HG03571 (cell line): Measurements from ENCODE around the gene DOCK3.
"Not testable (repeated sequence)": the region's sequence is repeated elsewhere in the genome, so short reads cannot be mapped to it uniquely, and the experiment has no call there.

Experiments
- ATAC-seq: cut with Tn5 transposase; IDR thresholded peaks from one replicate; pipeline ENCODE4 v1.9.1; 2021; ENCODE audit not compliant: unreplicated experiment

The DOCK3 gene

DNA sequence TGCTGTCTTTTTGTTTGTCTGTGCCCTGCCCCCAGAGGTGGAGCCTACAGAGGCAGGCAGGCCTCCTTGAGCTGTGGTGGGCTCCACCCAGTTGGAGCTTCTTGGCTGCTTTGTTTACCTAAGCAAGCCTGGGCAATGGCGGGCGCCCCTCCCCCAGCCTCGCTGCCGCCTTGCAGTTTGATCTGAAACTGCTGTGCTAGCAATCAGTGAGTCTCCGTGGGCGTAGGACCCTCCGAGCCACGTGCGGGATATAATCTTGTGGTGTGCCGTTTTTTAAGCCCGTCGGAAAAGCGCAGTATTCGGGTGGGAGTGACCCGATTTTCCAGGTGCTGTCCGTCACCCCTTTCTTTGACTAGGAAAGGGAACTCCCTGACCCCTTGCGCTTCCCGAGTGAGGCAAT lies 303.9 kb downstream of the DOCK3 start:
- not testable (repeated sequence) for ATAC-seq

DNA sequence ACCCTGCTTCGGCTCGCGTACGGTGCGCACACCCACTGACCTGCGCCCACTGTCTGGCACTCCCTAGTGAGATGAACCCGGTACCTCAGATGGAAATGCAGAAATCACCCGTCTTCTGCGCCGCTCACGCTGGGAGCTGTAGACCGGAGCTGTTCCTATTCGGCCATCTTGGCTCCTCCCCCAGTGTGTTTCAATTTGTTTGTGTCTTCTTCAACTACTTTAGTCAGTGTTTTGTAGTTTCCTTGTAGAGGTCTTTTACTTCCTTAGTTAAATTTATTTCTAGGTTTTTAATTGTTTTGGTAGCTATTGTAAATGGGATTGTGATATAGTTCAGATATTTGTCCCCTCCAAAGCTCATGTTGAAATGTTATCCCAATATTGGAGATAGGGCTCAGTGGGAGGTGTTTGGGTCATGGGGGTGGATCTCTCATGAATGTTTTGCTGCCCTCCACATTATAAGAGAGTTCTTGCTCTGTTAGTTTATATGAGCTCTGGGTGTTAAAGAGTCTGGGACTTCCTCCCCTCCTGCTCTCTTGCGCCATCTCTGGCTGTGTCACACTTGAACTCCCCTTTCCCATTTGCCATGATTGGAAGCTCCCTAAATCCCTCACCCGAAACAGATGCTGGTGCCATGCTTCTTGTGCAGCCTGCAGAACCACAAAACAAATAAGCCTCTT lies 304.4 kb downstream of the DOCK3 start:
- ATAC-seq: no peak

- ATAC-seq: no peak
Observed at GRCh38 chr3:50982540-50983325, 308.0 kb downstream of the DOCK3 start.

DNA sequence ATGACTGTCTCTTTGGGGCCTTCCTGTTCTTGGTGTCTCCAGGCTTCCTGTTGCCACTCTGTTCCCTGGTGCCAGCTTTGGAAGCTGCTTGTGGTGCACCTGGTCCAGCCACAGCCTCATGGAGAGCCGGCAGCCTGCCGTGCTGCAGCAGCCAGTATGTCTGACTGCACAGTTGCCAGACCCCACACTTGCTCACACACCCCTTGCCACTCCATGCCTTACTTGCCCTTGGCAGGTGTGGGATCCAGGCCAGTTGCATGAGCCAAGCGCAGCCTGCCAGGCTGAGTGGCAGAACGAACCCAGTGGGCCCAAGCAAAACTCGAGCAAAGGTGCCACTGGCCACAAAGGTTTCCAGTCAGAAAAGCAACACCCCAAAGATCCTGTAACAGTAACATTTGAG lies 309.2 kb downstream of the DOCK3 start:
- no peak for ATAC-seq

DNA sequence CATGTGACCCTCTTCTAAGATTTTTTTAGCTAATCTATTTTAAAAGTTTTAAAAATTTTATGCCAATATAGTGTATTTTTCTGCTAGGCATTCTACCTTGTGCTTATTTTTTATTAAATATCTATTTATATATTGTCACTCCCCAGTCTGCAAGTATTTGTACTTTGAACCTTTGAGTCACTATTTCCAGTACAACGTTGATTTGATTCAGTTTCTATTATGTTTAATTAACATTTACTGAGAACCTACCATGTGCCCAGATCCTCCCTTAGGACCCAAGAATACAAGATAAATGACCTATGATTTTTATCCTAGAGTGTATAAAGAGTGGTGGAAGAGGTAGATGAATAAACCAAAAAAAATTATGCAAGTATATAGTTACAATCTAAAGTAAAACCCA lies 311.2 kb downstream of the DOCK3 start:
- ATAC-seq: no peak

- ATAC-seq: no peak
Observed at GRCh38 chr3:50986726-50987125, 312.0 kb downstream of the DOCK3 start.

DNA sequence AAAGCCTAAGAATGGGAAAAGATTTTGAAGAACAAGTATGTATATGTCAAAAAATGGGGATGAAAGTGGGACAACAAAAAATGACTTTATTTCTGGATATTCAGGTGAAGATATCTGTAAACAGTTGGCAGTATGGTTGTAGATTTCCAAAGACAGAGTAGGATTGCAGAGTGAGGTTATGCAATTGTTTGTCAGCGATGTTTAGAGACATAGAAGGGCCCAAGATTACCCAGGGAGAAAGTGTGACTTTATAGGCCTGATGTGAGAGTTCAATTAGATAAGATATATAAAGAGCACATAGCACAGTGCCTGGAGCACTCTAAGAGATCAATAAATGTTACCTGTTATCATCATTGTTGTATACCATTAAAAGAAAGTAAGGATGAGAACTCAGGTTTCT lies 319.8 kb downstream of the DOCK3 start:
- no peak for ATAC-seq

DNA sequence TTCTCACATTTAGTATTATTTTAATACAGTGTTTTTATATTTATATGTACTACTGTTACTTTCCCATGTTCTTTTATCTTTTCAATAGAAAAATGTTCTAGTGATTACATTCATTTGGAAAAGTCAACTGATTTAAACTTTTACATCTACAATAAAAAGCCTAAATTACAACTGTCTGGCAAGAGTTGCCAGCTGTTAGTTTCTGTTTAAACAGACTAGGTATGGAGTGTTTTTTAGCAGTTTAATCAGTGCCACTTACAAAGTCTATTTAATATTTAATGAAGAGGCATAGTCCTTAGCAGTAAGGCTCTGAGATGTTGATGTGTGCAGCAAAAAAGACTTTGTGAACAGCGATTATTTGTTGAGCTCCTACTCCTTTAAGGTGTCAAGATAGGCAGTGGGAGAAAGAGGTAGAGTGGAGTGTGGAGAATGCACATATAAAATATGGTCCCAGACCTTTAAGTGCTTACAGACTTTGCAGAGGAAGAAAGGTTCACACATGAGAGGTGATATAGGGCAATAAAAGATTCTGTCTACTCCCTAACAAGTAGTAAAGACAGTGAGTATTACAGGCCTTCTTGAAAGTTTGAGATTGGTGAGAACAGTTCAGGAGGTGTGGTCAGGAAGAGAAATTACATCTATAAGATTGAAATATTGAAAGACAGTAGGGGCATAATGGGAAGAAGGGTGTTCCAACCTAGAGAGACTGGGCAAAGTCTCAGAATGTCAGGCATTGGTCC lies 320.5 kb downstream of the DOCK3 start:
- ATAC-seq: no peak

DNA sequence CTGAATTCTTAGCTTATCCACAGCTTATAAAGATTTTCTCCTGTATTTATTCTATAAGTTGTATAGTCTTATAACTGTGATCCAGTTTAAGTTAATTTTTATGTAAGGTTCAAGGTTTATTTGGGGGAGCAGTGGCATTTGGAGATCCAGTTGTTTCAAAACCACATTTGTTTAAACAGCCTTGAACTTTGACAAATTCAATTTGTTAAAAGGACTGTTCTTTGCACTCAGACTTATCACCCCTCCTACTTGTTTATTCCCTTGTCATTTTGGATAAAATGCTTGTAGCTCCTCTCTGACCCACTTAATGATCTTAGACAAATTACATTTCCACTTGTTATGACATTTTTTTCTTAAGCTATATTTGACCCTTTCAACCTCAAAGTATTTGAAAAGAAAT lies 327.8 kb downstream of the DOCK3 start:
- ATAC-seq: no peak

- ATAC-seq: no peak
Observed at GRCh38 chr3:51004235-51004634, 329.5 kb downstream of the DOCK3 start.

DNA sequence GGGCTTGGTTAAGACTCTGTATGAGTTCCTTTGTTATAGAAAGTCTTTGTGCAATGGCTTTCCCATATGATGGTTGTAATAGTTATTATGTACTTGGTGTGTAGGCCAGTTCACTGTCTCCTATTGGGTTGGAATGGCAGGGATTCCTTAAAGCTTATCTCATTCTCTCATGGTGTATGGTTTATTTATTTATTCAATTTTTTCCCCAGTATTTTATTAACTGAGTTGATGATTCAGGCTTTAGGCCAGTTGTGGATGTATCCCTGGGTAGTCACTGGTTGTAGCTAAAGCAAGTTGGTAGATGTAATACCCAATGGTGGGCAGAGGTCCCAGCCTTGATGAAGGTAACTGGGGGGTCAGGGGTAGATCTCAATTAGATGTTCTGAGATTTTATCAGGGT lies 349.4 kb downstream of the DOCK3 start:
- no peak for ATAC-seq

- no peak for ATAC-seq
Observed at GRCh38 chr3:51024765-51025632, 350.3 kb downstream of the DOCK3 start.

DNA sequence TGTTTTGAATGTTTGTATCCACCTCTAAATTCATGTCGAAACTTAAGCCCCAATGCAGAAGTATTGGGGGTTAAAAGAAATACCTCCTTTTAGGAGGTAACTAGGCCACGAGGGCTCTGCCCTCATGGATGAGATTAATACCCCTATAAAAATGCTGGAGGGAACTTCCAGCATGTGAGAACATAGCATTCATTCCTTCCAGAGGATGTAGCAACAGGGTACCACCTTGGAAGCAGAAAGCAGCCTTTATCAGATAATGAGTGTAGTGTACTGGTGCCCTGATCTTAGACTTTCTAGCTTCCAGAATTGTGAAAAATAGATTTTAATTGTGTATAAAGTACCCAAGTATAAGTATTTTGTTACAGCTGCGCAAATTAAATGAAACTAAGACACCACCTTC lies 356.9 kb downstream of the DOCK3 start:
- ATAC-seq: no peak

GRCh38 chr3:51035630-51036029 lies 360.9 kb downstream of the DOCK3 start:
- no peak for ATAC-seq

DNA sequence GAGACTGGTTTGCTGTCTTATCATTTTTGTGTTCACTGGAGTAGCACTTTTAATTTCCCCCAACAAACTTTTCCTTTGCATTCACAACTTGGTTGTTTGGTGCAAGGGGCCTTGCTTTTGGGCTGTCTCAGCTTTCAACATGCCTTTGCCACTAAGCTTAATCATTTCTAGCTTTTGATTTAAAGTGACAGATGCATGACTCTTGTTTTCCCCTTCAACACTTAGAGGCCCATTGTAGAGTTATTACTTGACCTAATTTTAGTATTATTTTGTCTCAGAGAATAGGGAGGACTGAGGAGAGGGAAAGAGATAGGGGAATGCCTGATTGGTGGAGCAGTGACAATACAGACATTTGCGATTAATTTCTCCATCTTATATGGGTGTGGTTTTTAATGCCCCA lies 370.3 kb downstream of the DOCK3 start:
- no peak for ATAC-seq

- ATAC-seq: no peak
Observed at GRCh38 chr3:51052562-51052961, 377.8 kb downstream of the DOCK3 start.

GRCh38 chr3:51057121-51057520 lies 382.4 kb downstream of the DOCK3 start:
- no peak for ATAC-seq

GRCh38 chr3:51063053-51063452 lies 388.3 kb downstream of the DOCK3 start:
- no peak for ATAC-seq

DNA sequence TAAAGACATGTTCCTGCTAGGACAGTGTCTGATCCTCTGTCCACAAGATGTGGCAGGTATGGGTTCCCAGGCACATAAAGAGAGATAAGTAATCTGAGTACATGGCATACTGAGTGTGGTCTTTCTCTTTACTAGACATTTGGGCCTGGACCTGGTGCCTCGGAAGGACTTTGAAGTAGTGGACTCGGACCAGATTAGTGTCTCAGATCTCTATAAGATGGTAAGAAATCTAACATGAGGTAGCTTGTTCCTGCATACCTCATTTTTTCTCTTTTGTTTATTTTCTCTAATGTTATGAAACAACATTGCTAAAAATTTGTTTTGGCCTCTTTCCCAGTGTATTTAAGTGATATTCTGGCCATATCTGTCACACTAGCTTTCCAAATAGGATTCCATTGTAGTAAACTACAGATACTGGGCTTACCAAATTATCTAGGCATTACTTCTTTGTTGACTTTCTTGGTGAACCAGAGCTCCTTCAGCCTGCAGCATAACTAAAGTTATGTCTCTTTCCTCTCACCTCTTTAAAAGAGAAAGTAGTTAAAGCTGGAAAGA lies 400.6 kb downstream of the DOCK3 start:
- no peak for ATAC-seq

GRCh38 chr3:51082363-51082762 lies 407.6 kb downstream of the DOCK3 start:
- ATAC-seq: no peak

DNA sequence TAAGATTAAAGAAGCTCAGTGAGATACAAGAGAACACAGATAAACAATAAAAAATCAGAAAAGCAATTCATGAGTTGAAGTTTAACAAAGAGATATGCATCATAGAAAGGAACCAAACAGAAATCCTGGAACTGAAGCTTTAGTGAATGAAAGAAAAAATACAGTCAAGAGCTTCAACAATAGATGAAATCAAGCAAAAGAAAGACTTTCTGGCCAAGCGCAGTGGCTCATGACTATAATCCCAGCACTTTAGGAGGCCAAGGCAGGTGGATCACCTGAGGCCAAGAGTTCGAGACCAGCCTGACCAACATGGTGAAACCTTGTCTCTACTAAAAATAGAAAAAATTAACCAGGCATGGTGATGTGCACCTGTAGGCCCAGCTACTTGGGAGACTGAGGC lies 408.8 kb downstream of the DOCK3 start:
- ATAC-seq: no peak
